ENCODE measurements around the gene MORN4.

Gene MORN4

DNA sequence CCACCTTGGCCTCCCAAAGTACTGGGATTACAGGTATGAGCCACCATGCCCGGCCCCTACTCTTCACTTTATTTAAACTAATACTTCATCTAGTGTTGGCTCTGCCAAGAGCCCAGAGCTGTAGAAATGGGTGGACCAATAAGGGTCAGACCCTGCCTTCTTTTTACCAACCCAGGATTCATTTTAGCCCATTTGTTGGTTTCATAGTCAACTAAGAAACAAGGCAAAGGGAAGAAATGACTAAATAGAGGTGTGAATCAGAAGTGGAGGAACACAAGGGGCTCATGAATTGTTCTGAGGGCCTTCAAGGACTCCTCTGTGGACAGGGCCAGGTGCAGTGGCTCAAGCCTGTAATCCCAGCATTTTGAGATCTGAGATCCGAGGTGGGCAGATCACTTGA is 59.6 kb downstream of the MORN4 start:
- Histone ChIP-seq H3F3A (ENCODE audit: control insufficient read depth, insufficient read depth) (no peaks in the 10 kb centered on the region), H3K27ac (ENCODE audit: low read depth, low read length) (no peak overlapping the region), H3K4me2 (ENCODE audit: low read length) (no peak overlapping the region), H3K27me3 (ENCODE audit: control insufficient read depth, low read length) (peaks cover 4% of the 10 kb centered on the region; the same call in 1 of the 2 replicates), H3K36me3 (ENCODE audit: control insufficient read depth, low read length) (no peaks in the 10 kb centered on the region), H3K4me3 (ENCODE audit: low read length) (no peak overlapping the region), H3K9me2 (replicated peaks; ENCODE audit: control insufficient read depth, low read length) (no peaks in the 10 kb centered on the region), H3K9me3 (ENCODE audit: control insufficient read depth, insufficient read depth, low read length) (no peaks in the 10 kb centered on the region), H4K20me1 (ENCODE audit: control insufficient read depth, insufficient read depth, low read depth, low read length) (no peaks in the 10 kb centered on the region), H3K79me2 (ENCODE audit: control insufficient read depth, low read length) (no peaks in the 10 kb centered on the region), H3K4me1 (ENCODE audit: control insufficient read depth, low read length) (no peaks in the 10 kb centered on the region)
- no peak for TF ChIP-seq CTCF (IDR thresholded peaks at IDR 0.05; ENCODE audit: low read depth, low read length, poor library complexity, severe bottlenecking)
- no peak for TF ChIP-seq EZH2phosphoT487 (IDR thresholded peaks at IDR 0.05; ENCODE audit: borderline replicate concordance, low read length)

GRCh38 chr10:97573021-97573420 is 60.3 kb downstream of the MORN4 start:
- Histone ChIP-seq H3K9me3 (ENCODE audit: control insufficient read depth, insufficient read depth, low read length) (no peaks in the 10 kb centered on the region), H3K4me1 (ENCODE audit: control insufficient read depth, low read length) (no peaks in the 10 kb centered on the region), H3K4me3 (ENCODE audit: low read length) (no peak overlapping the region), H3K27ac (ENCODE audit: low read depth, low read length) (no peak overlapping the region), H3F3A (ENCODE audit: control insufficient read depth, insufficient read depth) (no peaks in the 10 kb centered on the region), H3K27me3 (ENCODE audit: control insufficient read depth, low read length) (peaks cover 4% of the 10 kb centered on the region; the same call in 1 of the 2 replicates), H3K4me2 (ENCODE audit: low read length) (no peak overlapping the region), H4K20me1 (ENCODE audit: control insufficient read depth, insufficient read depth, low read depth, low read length) (no peaks in the 10 kb centered on the region), H3K36me3 (ENCODE audit: control insufficient read depth, low read length) (no peaks in the 10 kb centered on the region), H3K9me2 (replicated peaks; ENCODE audit: control insufficient read depth, low read length) (no peaks in the 10 kb centered on the region), H3K79me2 (ENCODE audit: control insufficient read depth, low read length) (no peaks in the 10 kb centered on the region)
- TF ChIP-seq EZH2phosphoT487 (IDR thresholded peaks at IDR 0.05; ENCODE audit: borderline replicate concordance, low read length) (no peak), CTCF (IDR thresholded peaks at IDR 0.05; ENCODE audit: low read depth, low read length, poor library complexity, severe bottlenecking) (no peak)

- Histone ChIP-seq H3K36me3 (ENCODE audit: control insufficient read depth, low read length) (no peaks in the 10 kb centered on the region), H3K4me2 (ENCODE audit: low read length) (no peak within 1 kb of the TSS), H3K79me2 (ENCODE audit: control insufficient read depth, low read length) (no peaks in the 10 kb centered on the region), H3K27ac (ENCODE audit: low read depth, low read length) (no peak within 1 kb of the TSS), H3K27me3 (ENCODE audit: control insufficient read depth, low read length) (0 out of 2 replicates have a peak, but pooled peaks cover 4% of the 10 kb centered on the region), H3K4me1 (ENCODE audit: control insufficient read depth, low read length) (no peaks in the 10 kb centered on the region), H3K9me3 (ENCODE audit: control insufficient read depth, insufficient read depth, low read length) (no peaks in the 10 kb centered on the region), H4K20me1 (ENCODE audit: control insufficient read depth, insufficient read depth, low read depth, low read length) (no peaks in the 10 kb centered on the region), H3K9me2 (replicated peaks; ENCODE audit: control insufficient read depth, low read length) (no peaks in the 10 kb centered on the region), H3K4me3 (ENCODE audit: low read length) (no peak within 1 kb of the TSS), H3F3A (ENCODE audit: control insufficient read depth, insufficient read depth) (no peaks in the 10 kb centered on the region)
- peak; percentile 90 for TF ChIP-seq CTCF (IDR thresholded peaks at IDR 0.05; ENCODE audit: low read depth, low read length, poor library complexity, severe bottlenecking)
- no peak for TF ChIP-seq EZH2phosphoT487 (IDR thresholded peaks at IDR 0.05; ENCODE audit: borderline replicate concordance, low read length)
Observed at GRCh38 chr10:97572214-97572989, 60.9 kb downstream of the MORN4 start, which contains the start of gene ANKRD2. Gene ANKRD2, plus strand, starts transcription at chr10:97572779. Its CDS starts 10 bp downstream, at chr10:97572789.
